ENCODE results near the gene RASGEF1B. TPM values are rescaled to one million over a fixed set of nuclear protein-coding genes. Genes with fewer than 3 reads are reported as not detected.

The RASGEF1B gene
- total RNA-seq, 2 donors from 2014 or later = 7.8 to 24.5 TPM

GRCh38 chr4:81399306-81400086 lies 72.2 kb downstream of the RASGEF1B start:
- no peak overlapping the region for H3K27ac ChIP-seq
- TF ChIP-seq CTCF (IDR thresholded peaks at IDR 0.05) = no peak
- intact Hi-C loops (cut with DNase I) = no loop called here

GRCh38 chr4:81398379-81398778 lies 73.3 kb downstream of the RASGEF1B start:
- intact Hi-C loops (cut with DNase I) = no loop called here
- no peaks in the 10 kb centered on the region for H3K9me3 ChIP-seq

More at GRCh38 chr4:81399306-81400086, 72.2 kb downstream of the RASGEF1B start:
- Histone ChIP-seq H3K27me3 (no peaks in the 10 kb centered on the region), H3K9ac (ENCODE audit: low read depth in 2 of 2, low read length in 2 of 2) (no peak overlapping the region), H3K9me3 (no peaks in the 10 kb centered on the region), H3K4me3 (no peak overlapping the region), H3K4me1 (no peaks in the 10 kb centered on the region), H3K36me3 (no peaks in the 10 kb centered on the region)
- no peak for DNase-seq

GRCh38 chr4:81397635-81398034 lies 74.1 kb downstream of the RASGEF1B start:
- Histone ChIP-seq H3K27me3 (no peaks in the 10 kb centered on the region), H3K9me3 (no peaks in the 10 kb centered on the region), H3K36me3 (no peaks in the 10 kb centered on the region), H3K27ac (no peak overlapping the region), H3K4me1 (no peaks in the 10 kb centered on the region), H3K4me3 (no peak overlapping the region), H3K9ac (ENCODE audit: low read depth in 2 of 2, low read length in 2 of 2) (no peak overlapping the region)
- TF ChIP-seq CTCF (IDR thresholded peaks at IDR 0.05) = no peak
- intact Hi-C loops (cut with DNase I) = no loop called here
- no peak for DNase-seq

More at GRCh38 chr4:81398379-81398778, 73.3 kb downstream of the RASGEF1B start:
- no peaks in the 10 kb centered on the region for H3K36me3 ChIP-seq
- H3K27me3 ChIP-seq = no peaks in the 10 kb centered on the region
- no peak overlapping the region for H3K4me3 ChIP-seq
- no peak overlapping the region for H3K9ac ChIP-seq (ENCODE audit: low read depth in 2 of 2, low read length in 2 of 2)
- DNase-seq = no peak
- no peak overlapping the region for H3K27ac ChIP-seq
- no peak for TF ChIP-seq CTCF (IDR thresholded peaks at IDR 0.05)
- H3K4me1 ChIP-seq = no peaks in the 10 kb centered on the region

- Histone ChIP-seq H3K36me3 (no peaks in the 10 kb centered on the region), H3K4me3 (no peak overlapping the region), H3K9ac (ENCODE audit: low read depth in 2 of 2, low read length in 2 of 2) (no peak overlapping the region), H3K27me3 (no peaks in the 10 kb centered on the region), H3K4me1 (no peaks in the 10 kb centered on the region), H3K27ac (no peak overlapping the region), H3K9me3 (no peaks in the 10 kb centered on the region)
- intact Hi-C loops (cut with DNase I) = no loop called here
- DNase-seq = no peak
- no peak for TF ChIP-seq CTCF (IDR thresholded peaks at IDR 0.05)
Observed at GRCh38 chr4:81395239-81395638, 76.5 kb downstream of the RASGEF1B start.

- Histone ChIP-seq H3K9me3 (no peaks in the 10 kb centered on the region), H3K4me1 (no peaks in the 10 kb centered on the region), H3K4me3 (no peak overlapping the region), H3K36me3 (no peaks in the 10 kb centered on the region), H3K27ac (no peak overlapping the region), H3K9ac (ENCODE audit: low read depth in 2 of 2, low read length in 2 of 2) (no peak overlapping the region), H3K27me3 (no peaks in the 10 kb centered on the region)
- TF ChIP-seq CTCF (IDR thresholded peaks at IDR 0.05) = no peak
- no peak for DNase-seq
- intact Hi-C loops (cut with DNase I) = no loop called here
Observed at GRCh38 chr4:81392164-81392563, 79.5 kb downstream of the RASGEF1B start.
